ENCODE results near the gene EIF3K.
"Not testable (repeated sequence)": the region's sequence is repeated elsewhere in the genome, so short reads cannot be mapped to it uniquely, and the experiment has no call there.

Gene EIF3K, protein sequence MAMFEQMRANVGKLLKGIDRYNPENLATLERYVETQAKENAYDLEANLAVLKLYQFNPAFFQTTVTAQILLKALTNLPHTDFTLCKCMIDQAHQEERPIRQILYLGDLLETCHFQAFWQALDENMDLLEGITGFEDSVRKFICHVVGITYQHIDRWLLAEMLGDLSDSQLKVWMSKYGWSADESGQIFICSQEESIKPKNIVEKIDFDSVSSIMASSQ

DNA sequence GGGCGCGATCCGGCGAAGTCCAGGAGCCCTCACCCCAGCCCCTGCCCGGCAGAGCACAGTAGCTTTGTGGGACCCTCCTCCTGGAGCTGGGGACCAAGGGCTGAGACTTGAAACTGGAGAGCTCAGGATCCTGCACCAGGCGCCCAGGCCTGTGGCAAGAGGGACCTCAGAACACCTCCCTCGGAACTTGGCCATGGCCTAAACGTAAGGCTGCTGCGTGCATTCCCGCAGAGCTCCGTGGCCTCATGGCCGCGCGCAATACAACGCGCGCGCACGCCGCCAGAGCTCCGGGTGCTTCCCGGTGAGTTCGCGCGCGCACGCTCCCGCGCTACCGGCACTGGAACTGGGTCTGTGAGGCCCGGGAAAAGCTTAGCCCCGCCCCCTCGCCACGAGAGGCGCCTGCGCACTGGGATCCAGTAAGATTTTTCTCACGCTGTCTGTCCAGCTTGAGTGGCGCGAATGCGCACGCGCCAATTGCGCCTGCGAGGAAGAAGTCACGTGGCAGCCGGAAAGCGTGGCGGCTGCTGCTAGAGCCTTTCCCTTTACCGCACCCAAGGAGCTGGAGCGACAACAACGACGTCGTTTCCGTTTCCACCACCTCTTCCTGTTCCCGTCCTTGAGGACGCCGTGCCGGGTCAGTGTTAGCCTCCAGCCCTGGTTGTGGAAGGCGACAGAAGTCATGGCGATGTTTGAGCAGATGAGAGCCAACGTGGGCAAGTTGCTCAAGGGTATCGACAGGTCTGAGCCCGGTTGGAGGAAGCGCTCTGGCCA is at the start of gene EIF3K:
TSS of gene EIF3K (plus strand) at position 599 of the 771 bp plus-strand sequence. CDS start at position 680, 81 bp downstream.
- DNase-seq (ENCODE audit: low read depth), result peak; percentile 97

DNA sequence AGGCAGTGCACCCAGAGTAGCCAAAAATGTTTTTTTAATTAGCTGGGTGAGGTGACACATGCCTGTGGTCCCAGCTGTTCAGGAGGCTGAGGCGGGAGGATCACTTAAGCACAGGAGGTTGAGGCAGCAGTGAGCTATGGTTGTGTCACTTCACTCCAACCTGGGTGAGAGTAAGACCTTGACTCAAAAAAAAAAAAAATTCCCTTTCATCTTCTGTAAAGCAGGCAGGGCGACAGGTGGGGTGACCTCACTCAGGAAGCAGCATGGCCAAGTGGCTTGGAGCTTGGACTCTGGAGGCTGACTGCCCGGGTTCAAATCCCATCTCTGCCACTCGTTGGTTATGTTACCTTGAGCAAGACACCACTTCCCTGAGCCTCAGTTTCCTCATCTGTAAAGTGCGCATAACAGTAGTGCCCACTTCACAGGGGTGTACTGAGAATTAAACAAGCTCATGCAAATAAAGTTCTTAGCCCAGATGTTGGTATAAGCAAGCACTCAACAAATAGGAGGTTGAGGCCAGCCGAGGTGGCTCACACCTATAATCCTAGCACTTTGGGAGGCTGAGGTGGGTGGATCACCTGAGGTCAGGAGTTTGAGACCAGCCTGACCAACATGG is 49.5 kb upstream of the EIF3K start:
- no peak for DNase-seq (ENCODE audit: low read depth)

DNA sequence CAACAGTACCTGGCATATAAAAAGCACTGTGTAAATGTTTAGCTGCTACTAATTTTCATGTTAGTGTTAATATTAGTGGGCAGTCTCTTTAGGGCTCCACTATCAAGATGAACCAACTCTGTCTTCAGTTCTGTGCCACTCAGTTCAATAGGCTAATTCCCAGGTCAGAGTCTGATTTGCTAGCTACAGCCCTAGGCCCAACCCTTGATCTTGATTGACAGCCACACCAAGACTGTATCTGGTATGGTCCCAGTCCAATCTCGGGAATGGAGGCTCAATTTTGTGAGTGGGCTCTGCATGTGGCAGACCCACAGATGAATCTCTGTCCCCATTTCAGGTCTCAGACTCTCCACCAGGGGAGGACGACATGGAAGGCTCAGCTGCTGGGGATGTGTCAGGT is 47.3 kb upstream of the EIF3K start:
- DNase-seq (ENCODE audit: low read depth), result no peak

DNA sequence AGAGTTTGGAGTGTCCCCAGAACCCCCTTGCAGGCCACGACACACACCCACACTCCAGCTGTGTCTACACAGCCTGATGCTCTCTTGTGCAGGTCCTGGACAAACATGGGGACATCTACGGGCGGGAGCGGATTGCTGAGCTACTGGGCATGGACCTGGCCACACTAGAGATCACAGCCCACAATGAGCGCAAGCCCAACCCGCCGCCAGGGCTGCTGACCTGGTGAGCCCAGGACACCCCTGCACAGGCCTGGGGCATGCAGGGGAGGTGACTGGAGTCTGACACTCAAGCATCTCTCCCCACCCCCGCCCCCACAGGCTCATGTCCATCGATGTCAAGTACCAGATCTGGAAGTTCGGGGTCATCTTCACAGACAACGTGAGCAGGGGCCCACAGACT is 41.2 kb upstream of the EIF3K start:
- no peak for DNase-seq (ENCODE audit: low read depth)

DNA sequence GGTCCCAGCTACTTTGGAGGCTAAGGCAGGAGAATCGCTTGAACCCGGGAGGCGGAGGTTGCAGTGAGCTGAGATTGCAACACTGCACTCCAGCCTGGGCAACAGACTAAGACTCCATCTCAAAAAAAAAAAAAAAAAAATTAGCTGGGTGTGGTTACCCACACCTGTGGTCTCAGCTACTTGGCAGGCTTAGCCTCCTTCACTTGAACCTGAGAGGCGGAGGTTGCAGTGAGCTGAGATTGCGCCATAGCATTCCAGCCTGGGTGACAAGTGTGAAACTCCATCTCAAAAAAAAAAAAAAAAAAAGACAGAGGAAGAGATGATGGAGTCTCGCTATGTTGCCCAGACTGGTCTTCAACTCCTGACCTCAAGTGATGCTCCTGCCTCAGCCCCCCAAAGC is 39.7 kb upstream of the EIF3K start:
- DNase-seq (ENCODE audit: low read depth), result not testable (repeated sequence)

DNA sequence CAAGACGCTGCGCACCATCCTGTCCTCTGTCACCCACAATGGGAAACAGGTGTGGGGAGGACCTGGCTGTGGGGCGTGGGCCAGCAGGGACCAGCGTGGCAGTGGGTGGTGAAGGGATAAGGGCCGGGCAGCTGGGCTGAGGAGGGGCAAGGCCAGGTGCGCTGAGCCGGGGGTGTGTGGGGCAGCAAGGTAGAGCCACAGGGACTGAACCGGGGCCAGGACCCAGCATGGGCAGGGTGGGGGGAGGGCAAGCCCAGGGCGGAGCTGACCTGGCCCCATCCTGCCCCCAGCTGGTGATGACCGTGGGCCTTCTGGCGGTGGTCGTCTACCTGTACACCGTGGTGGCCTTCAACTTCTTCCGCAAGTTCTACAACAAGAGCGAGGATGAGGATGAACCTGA is 38.9 kb upstream of the EIF3K start:
- DNase-seq (ENCODE audit: low read depth), result no peak

DNA sequence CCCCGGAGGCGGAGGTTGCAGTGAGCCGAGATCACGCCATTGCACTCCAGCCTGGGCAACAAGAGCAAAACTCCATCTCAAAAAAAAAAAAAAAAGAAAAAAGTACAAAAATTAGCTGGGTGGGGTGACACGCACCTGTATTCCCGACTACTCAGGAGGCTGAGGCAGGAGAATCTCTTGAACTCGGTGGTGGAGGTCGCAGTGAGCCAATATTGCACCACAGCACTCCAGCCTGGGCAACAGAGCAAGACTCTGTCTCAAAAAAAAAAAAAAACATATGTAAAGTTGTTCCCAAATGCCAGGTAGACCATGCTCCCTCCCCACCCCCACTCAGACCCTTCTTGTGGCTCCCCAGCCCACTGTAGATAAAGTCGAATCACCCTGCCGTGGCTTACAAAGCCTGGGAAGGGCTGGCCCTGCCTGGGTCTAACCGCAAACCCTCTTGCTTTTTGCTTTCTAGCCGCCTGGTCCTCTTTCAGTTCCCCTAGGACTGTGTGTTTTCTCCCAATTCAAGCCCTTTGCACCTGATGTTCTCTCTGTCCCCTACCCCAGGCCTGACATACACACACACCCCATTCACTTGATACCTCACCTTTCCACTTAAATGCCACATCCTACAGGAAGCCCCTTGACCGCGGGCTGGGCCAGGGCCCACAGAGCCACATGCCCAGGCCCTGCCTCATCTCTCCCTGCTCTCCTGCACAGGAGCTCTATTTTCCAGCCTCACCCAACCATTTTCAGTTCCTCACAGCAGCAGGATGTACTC is 35.6 kb upstream of the EIF3K start:
- DNase-seq (ENCODE audit: low read depth), result no peak

DNA sequence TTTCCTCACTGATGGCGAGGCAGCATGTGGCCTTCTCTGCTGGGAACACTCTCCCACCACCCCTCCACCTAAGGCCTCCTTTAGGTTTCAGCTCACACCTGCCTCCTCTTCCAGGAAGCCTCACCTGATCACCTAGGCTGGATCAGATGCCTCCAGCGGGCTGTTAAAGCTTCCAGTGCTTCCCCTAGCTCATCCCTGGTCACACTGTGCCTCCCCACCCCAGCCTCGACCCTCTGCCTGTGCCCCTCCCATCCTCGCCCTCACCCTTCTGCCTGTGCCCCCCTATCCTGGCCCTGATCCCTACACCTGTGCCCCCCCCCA is 35.0 kb upstream of the EIF3K start:
- DNase-seq (ENCODE audit: low read depth), result no peak

DNA sequence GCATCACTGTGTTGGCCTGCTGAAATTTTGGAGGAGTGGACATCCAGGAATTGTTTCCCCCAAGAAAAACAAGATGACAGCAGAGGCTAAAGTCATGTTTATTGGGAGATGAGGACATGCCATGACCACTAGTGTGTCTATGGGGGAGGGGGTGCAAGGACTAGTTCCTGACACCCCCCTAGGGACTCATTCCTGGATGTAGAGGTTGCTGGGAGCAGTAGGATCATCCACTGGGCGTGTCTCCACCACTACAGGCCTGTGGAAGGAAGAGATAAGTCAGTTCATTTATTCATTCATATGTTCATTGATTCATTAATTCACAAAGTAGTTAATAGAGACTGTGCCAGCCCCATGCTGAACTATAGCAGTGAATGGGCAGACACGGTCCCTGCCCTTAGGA is 31.4 kb upstream of the EIF3K start:
- DNase-seq (ENCODE audit: low read depth), result no peak

DNA sequence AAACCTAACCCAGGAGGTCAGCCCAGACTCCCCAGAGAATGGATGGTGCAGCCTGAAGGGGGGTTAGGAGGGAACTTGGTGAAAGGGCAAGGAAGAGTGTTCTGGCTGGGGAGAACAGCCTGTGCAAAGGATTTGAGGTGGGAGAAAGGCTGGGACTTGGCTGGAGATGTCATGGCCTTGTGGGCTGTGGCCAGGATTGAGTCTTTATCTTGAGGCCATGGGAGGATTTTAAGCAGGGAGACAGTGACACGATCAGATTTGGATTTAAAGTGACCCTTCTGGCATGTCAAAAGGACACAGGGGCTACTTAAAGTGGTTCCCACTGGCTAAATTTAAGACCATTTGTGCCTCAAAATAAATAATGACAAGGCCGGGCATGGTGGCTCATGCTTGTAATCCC is 30.9 kb upstream of the EIF3K start:
- DNase-seq (ENCODE audit: low read depth), result no peak

DNA sequence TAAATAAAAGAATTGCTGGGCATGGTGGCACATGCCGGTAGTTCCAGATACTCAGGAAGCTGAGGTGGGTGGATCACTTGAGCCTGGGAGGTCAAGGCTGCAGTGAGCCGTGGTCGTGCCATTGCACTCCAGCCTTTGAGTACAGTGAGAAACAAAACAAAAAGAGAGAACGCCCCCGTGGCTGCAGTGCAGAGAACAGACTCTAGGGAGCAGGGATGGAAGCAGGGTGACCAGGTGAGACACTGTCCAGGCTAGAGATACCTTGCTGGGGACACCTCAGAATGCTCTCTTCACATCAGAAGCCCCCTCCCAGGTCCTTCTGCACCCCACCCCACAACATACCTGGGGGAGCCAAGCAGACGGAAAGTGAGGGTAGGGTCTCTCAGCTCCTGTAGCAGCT is 26.0 kb upstream of the EIF3K start:
- no peak for DNase-seq (ENCODE audit: low read depth)

DNA sequence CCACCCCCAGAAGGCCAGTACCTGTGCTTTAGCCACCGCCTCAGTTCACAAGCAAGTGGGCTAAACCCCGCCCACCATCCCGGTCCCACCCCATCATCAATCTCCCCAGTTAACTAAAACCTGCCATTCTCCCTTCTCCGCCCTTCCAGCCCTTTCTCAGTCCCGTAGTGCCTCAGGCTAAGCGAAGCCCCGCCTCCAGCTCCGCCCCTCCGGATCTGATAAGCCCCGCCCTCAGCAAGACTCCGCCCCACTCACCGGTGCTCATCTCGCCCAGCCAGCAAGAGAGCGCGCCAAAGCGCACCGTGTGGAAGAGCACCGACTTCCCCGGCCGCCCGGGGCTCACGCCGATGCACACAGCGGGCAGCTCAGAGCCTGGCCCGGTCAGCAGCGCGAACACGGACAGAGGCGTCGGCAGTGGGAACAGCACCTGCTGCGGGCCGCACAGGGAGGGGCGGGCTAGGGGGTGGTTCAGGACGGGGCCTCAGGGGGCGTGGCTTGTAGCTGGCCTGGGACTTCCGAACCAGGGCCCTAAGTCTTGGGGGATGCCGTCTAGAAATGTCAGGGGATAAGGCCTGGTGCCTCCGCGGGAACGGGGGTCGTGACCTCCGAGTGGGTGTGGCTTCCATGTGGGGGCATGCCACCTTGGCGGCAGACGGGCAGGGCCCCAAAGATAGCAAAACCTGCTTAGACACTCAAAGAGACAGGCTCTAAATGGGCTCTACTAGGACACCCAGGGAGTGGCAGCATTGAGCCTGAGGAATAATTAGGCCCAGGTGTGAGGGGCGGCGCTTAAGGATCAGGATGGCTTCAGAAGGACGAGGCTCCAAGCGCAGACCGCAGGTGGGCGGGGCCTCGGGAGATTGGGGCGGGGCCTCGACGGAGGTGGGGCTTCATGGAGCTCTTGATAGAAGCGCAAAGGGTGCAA is 22.7 kb upstream of the EIF3K start:
- no peak for DNase-seq (ENCODE audit: low read depth)

DNA sequence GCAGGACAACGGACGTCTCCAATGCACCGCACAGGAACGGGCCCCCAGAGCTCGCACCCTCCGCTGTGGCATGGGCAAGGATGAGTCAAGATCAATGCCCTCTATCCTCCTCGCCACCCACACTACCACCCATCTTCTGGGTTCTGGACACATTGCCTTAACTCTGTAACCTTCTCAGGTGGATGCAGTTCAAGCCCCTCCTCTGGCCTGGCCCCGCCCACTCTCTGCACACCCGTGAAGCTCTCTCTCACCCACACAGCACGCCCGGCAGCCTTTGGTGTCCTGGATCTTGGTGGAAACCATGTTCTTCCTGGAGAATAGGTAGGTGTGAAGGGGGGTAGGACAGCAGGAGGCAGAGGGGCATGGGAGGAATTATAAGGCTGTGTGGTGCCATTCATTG is 21.9 kb upstream of the EIF3K start:
- no peak for DNase-seq (ENCODE audit: low read depth)

DNA sequence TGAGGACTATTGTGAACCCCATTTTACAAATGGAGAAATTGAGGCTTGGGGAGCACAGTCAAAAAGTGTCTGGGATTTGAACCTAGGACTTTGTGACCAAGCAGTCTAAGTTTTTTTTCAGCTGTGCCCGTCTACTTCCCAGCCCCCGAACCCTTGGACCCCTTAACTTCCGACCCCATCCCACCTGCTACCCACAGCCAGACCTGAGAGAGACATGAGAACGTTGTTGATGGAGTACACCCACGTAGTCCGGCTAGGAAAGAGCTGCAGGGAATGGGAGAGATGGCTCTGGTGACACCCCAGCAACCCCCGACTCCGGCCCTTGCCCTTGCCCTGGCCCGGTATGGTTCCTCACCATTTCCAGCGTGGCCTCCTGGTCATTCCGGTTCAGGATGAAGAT is 19.3 kb upstream of the EIF3K start:
- DNase-seq (ENCODE audit: low read depth), result no peak

DNA sequence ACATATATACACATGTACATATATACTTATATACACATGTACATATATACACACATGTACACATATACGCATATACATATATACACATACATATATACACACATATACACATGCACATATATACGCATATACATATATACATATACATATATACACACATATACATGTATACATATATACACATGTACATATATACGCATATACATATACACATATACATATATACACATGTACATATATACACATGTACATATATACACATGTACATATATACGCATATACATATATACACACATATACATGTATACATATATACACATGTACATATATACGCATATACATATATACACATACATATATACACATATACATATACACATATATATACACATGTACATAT is 16.1 kb upstream of the EIF3K start:
- not testable (repeated sequence) for DNase-seq (ENCODE audit: low read depth)

DNA sequence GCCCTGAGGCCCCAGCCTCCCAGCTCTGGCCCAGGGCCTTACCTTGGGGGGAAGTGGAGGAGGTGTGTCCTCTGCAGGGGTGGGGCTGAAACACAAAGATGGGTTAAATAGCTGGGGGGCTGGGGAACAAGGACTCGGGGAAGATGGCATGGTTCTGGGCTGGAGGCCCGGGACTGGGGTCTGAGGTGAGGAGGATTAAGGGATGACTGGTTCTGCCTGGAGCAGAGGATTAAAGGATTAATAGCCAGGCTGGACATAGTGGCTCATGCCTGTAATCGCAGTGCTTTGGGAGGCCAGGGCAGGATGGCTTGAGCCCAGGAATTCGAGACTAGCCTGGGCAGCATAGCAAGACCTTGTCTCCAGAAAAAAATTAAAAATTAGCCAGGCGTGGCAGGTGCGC is 12.9 kb upstream of the EIF3K start:
- DNase-seq (ENCODE audit: low read depth), result peak; percentile 82

DNA sequence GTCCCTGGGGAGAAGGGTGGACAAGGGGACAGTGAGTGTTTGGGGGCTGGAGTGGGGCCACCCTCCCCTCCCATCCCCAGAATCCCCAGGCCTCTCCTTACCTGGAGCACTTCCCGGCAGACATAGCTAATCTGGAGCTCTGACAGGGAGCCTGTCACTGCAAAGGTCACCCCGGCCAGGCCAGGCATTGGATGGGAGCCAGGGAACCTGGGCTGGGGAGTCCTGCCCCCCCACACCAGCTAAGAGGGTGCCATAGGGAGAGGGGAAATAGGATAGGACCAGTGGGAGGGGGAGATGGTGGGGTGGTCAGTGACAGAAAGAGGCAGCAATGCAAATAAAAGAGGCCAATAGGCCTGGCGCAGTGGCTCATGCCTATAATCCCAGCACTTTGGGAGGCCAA is 4.7 kb upstream of the EIF3K start:
- no peak for DNase-seq (ENCODE audit: low read depth)

DNA sequence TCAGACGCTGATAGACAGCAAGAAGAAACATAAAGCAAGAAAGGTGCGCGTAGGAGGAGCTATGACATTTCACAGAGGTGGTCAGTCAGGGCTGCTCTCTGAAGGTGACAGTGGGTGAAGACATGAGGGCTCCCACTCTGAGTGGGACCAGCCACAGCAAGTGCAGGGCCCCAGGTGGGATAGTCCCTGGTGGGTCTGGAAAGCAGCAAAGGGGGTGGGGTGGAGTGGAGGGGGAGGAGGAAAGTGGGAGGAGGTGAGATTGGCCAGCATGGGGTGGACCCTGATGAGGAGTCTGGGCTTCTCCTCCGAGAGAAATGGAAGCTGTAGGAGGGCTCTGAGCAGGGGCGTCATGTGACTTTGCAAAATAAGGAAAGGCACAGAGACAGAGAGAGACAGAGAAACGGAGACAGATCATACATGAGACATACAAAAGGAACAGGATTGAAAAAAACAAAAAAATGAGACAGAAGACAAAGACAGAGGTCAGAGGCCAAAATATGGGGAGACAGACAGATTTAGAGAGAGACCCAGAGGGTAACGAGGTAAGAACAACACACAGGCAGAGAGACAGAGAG is 3.9 kb upstream of the EIF3K start:
- DNase-seq (ENCODE audit: low read depth), result no peak

DNA sequence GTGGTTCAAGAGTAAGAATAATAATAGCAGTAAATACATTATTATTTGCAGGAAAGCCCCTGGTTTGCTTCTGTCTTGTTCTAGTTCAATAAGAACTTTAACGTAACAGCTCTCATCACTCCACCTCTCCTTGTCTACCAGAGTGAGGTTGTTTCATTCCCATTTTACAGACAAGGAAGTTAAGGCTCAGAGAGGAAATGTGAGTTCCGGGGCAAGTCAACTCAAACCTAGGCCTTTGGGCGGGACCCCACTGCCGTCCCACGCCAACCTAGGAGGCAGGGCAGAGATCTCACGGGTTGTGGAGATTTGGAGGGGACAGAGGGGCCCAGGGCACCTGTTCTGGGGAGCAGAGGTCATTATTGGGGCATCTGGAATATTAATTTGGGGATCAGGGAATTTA is 2.7 kb upstream of the EIF3K start:
- no peak for DNase-seq (ENCODE audit: low read depth)

DNA sequence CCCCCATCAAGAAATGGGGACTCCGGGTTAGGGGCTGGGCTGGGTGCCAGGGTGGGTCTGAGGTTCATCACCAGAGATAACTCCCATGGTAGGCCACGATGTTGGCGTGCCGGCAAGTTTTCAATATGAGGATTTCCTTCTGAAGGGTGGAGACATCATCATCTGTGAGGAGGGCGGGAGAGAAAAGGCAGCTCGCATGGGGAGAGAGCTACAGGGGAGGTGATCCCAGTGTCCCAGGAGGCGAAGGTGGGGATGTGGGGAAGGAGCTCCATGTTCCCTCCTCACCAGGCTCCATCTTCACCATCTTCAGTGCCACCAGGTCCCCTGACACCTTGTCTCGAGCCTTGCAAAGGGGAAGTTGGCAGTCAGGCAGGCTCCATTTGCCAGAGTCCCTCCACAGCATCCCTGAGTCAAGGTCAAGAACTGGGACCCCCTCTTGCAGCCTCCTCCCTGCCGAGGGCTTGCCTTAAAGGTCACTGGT is 1.7 kb upstream of the EIF3K start:
- no peak for DNase-seq (ENCODE audit: low read depth)

Measured in amniotic epithelial cell (primary cell).